ENCODE measurements around the gene APOL1. TPM values are rescaled to one million over a fixed set of nuclear protein-coding genes. Genes with fewer than 3 reads are reported as not detected.
"Not testable (repeated sequence)": the region's sequence is repeated elsewhere in the genome, so short reads cannot be mapped to it uniquely, and the experiment has no call there.

Gene APOL1
- total and polyA plus RNA-seq, 2 of the 13 experiments (the other 11 are each of a cell fraction or from before 2014, with no cell fraction given) = 20.3 to 75.0 TPM

DNA sequence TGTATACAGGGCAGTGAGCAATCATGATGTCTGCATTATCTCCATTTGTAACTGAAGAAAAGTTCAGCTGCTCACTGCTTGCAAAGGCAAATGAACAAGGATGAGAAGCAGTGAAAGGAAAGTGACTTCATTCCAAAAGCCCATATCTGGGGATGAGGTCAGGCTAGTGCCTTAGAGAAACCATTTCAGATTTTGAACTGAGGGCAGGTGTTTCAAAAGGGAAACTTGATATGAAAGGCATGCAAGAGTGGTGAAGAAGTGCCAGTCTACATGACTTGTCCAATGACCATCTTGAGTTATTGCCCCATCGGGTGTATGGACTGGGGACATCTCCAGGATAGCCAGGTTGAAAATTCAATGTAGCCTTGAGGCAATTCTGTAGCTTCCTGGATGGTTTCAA, 44.0 kb upstream of the APOL1 start:
- Histone ChIP-seq H3K79me2 (ENCODE audit: insufficient read depth, low read length) (no peaks in the 10 kb centered on the region), H3K36me3 (replicated peaks in 1 of 2; ENCODE audit: control insufficient read depth in 1 of 2, insufficient read depth in 2 of 2, low read length in 2 of 2) (no peaks in the 10 kb centered on the region), H3K4me3 (replicated peaks in 1 of 3; ENCODE audit: insufficient read depth in 1 of 3, low read depth in 2 of 3, low read length in 3 of 3) (no peak overlapping the region), H3K4me1 (ENCODE audit: insufficient read depth, low read length) (peaks cover 97% of the 10 kb centered on the region), H2AFZ (ENCODE audit: low read length) (no peak overlapping the region), H4K20me1 (ENCODE audit: insufficient read depth, low read length) (no peaks in the 10 kb centered on the region), H3K9ac (ENCODE audit: insufficient read depth, low read depth, low read length) (no peak overlapping the region), H3K27me3 (ENCODE audit: control insufficient read depth in 1 of 2, insufficient read depth in 2 of 2, low read length in 2 of 2) (no peaks in the 10 kb centered on the region; a peak in 1 of 5 replicates), H3K4me2 (ENCODE audit: low read depth, low read length) (no peak overlapping the region), H3K9me3 (ENCODE audit: low read length) (no peaks in the 10 kb centered on the region), H3K27ac (ENCODE audit: extremely low read length, insufficient read depth, low read length) (no peak overlapping the region)
- DNase-seq (ENCODE audit: low spot score) = no peak
- BruUV-seq (replicated peaks) = no TSS peak
- in situ Hi-C loops (cut with HindIII; ENCODE audit: extremely low pct_ligation_motif_present, low pct_unique_long_range_greater_than_20kb) (no loop called here), intact Hi-C loops (cut with micrococcal nuclease; ENCODE audit: unreplicated experiment) (no loop called here)
- CTCF ChIA-PET (ENCODE audit: low intra/inter-chr PET ratio, low total read pairs) = no interaction called here
- 58% methylated on average over 1 of the region's 1 CpG for WGBS (ENCODE audit: low lambda C conversion rate)
- no peak for FAIRE-seq
- TF ChIP-seq POLR2G (IDR thresholded peaks at IDR 0.05; ENCODE audit: low read depth, low read length) (no peak), SOX6 (IDR thresholded peaks at IDR 0.05) (no peak), SOX6 (CRISPR knock-in tag; IDR thresholded peaks at IDR 0.05) (0 out of 2 replicates have a peak, but pooled peaks have one; percentile 0), REXO4 (CRISPR knock-in tag; IDR thresholded peaks at IDR 0.05; ENCODE audit: borderline replicate concordance) (no peak)
- POLR2A ChIA-PET = interaction anchor here (1.0 kb wide), 1 partner anchor 52 kb away, joined by 3 read pairs; no protein-coding TSS in a partner anchor
- no peak for ATAC-seq

DNA sequence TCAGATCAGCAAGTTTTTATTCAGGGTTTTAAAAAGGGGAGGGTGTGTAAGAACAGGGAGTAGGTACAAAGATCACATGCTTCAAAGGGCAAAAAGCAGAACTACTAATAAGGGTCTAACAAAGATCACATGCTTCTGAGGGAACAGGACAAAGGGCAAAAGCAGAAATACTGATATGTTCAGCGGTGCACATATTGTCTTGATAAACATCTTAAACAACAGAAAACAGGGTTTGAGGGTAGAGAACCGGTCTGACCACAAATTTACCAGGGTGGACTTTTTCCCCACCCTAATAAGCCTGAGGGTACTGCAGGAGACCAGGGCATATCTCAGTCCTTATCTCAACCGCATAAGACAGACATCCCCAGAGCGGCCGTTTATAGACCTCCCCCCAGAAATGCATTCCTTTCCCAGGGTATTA, 43.4 kb upstream of the APOL1 start:
- H3K9ac ChIP-seq (ENCODE audit: insufficient read depth, low read depth, low read length); H3K27me3 ChIP-seq (ENCODE audit: control insufficient read depth in 1 of 2, insufficient read depth in 2 of 2, low read length in 2 of 2); H2AFZ ChIP-seq (ENCODE audit: low read length); CTCF ChIA-PET (ENCODE audit: low intra/inter-chr PET ratio, low total read pairs); FAIRE-seq; DNase-seq (ENCODE audit: low spot score); H3K79me2 ChIP-seq (ENCODE audit: insufficient read depth, low read length); H4K20me1 ChIP-seq (ENCODE audit: insufficient read depth, low read length); H3K36me3 ChIP-seq (replicated peaks in 1 of 2; ENCODE audit: control insufficient read depth in 1 of 2, insufficient read depth in 2 of 2, low read length in 2 of 2); H3K4me3 ChIP-seq (replicated peaks in 1 of 3; ENCODE audit: insufficient read depth in 1 of 3, low read depth in 2 of 3, low read length in 3 of 3); H3K9me3 ChIP-seq (ENCODE audit: low read length); H3K27ac ChIP-seq (ENCODE audit: extremely low read length, insufficient read depth, low read length); ATAC-seq; in situ Hi-C loops (cut with HindIII; ENCODE audit: extremely low pct_ligation_motif_present, low pct_unique_long_range_greater_than_20kb); intact Hi-C loops (cut with micrococcal nuclease; ENCODE audit: unreplicated experiment); BruUV-seq (replicated peaks); TF ChIP-seq SOX13, FOXP1, SOX6 (IDR thresholded peaks at IDR 0.05): not testable (repeated sequence)
- H3K4me2 ChIP-seq (ENCODE audit: low read depth, low read length) = peak overlapping the region; percentile 13; the same call in 1 of the 2 replicates
- POLR2A ChIA-PET = interaction anchor here (1.0 kb wide), 1 partner anchor 53 kb away, joined by 3 read pairs; no protein-coding TSS in a partner anchor
- 36% methylated on average over 5 of the region's 5 CpGs for WGBS (ENCODE audit: low lambda C conversion rate)
- peaks cover 98% of the 10 kb centered on the region for H3K4me1 ChIP-seq (ENCODE audit: insufficient read depth, low read length)
- TF ChIP-seq SOX13 (CRISPR knock-in tag; conservative IDR thresholded peaks at IDR 0.05 in 1 of 2, IDR thresholded peaks at IDR 0.05 in 1 of 2) (peak in 1 of 2 experiments; percentile 22; a peak in 1 of 4 replicates), SOX5 (CRISPR knock-in tag; IDR thresholded peaks at IDR 0.05; ENCODE audit: borderline replicate concordance) (peak; percentile 37; the same call in 1 of the 2 replicates), FOXP1 (CRISPR knock-in tag; IDR thresholded peaks at IDR 0.05) (0 out of 2 replicates have a peak, but pooled peaks have one; percentile 20), NCOR1 (IDR thresholded peaks at IDR 0.05; ENCODE audit: borderline replicate concordance, low read length) (peak; percentile 66; the same call in 1 of the 2 replicates), SOX6 (CRISPR knock-in tag; IDR thresholded peaks at IDR 0.05) (peak; percentile 29; the same call in 1 of the 2 replicates), HNF4A (CRISPR knock-in tag; IDR thresholded peaks at IDR 0.05) (peak; percentile 59)
- TF ChIP-seq, protein P1, sequence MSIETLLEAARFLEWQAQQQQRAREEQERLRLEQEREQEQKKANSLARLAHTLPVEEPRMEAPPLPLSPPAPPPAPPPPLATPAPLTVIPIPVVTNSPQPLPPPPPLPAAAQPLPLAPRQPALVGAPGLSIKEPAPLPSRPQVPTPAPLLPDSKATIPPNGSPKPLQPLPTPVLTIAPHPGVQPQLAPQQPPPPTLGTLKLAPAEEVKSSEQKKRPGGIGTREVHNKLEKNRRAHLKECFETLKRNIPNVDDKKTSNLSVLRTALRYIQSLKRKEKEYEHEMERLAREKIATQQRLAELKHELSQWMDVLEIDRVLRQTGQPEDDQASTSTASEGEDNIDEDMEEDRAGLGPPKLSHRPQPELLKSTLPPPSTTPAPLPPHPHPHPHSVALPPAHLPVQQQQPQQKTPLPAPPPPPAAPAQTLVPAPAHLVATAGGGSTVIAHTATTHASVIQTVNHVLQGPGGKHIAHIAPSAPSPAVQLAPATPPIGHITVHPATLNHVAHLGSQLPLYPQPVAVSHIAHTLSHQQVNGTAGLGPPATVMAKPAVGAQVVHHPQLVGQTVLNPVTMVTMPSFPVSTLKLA (IDR thresholded peaks at IDR 0.05) = 0 out of 2 replicates have a peak, but pooled peaks have one; percentile 13
- TF ChIP-seq, protein P2, sequence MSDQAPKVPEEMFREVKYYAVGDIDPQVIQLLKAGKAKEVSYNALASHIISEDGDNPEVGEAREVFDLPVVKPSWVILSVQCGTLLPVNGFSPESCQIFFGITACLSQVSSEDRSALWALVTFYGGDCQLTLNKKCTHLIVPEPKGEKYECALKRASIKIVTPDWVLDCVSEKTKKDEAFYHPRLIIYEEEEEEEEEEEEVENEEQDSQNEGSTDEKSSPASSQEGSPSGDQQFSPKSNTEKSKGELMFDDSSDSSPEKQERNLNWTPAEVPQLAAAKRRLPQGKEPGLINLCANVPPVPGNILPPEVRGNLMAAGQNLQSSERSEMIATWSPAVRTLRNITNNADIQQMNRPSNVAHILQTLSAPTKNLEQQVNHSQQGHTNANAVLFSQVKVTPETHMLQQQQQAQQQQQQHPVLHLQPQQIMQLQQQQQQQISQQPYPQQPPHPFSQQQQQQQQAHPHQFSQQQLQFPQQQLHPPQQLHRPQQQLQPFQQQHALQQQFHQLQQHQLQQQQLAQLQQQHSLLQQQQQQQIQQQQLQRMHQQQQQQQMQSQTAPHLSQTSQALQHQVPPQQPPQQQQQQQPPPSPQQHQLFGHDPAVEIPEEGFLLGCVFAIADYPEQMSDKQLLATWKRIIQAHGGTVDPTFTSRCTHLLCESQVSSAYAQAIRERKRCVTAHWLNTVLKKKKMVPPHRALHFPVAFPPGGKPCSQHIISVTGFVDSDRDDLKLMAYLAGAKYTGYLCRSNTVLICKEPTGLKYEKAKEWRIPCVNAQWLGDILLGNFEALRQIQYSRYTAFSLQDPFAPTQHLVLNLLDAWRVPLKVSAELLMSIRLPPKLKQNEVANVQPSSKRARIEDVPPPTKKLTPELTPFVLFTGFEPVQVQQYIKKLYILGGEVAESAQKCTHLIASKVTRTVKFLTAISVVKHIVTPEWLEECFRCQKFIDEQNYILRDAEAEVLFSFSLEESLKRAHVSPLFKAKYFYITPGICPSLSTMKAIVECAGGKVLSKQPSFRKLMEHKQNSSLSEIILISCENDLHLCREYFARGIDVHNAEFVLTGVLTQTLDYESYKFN (CRISPR knock-in tag; conservative IDR thresholded peaks at IDR 0.05) = peak; percentile 35; the same call in 1 of the 2 replicates
